Astrocyte (in vitro differentiated cells and primary cell): Measurements from ENCODE around the gene CNTNAP2. TPM values are rescaled to one million over a fixed set of nuclear protein-coding genes. Genes with fewer than 3 reads are reported as not detected.

Experiments
- DNase-seq: peaks from one replicate; pipeline ENCODE4 v3.0.0-alpha.2; 2010; ENCODE audit warnings: low read depth
- FAIRE-seq: peaks from 2 replicates; lab custom pipeline; 2011; peaks lifted over from hg19 to GRCh38; lab: Jason Lieb, UNC
- H2AFZ ChIP-seq: 2 replicates; pipeline ENCODE4 v1.6.0; 2012; ENCODE audit warnings: low read depth, low read length, inconsistent platforms
- H3K27ac ChIP-seq: 2 replicates; pipeline ENCODE4 v1.5.1; 2011; ENCODE audit warnings: low read depth, low read length, inconsistent platforms
- H3K27me3 ChIP-seq: 2 replicates; pipeline ENCODE4 v1.6.0; 2011; ENCODE audit warnings: low read length, inconsistent platforms; ENCODE audit not compliant: insufficient read depth
- H3K36me3 ChIP-seq: 2 replicates; pipeline ENCODE4 v1.5.1; 2011; ENCODE audit warnings: low read length, inconsistent platforms; ENCODE audit not compliant: insufficient read depth
- H3K4me1 ChIP-seq: 2 replicates; pipeline ENCODE4 v1.5.1; 2011; ENCODE audit warnings: low read length, inconsistent platforms; ENCODE audit not compliant: insufficient read depth
- H3K4me2 ChIP-seq: 2 replicates; pipeline ENCODE4 v1.6.0; 2012; ENCODE audit warnings: low read length, inconsistent platforms
- H3K4me3 ChIP-seq: 2 replicates; pipeline ENCODE4 v1.5.1; 2011; ENCODE audit warnings: low read depth, mild to moderate bottlenecking, low read length, inconsistent platforms; ENCODE audit not compliant: insufficient read depth
- H3K79me2 ChIP-seq: 2 replicates; pipeline ENCODE4 v1.6.0; 2012; ENCODE audit warnings: mild to moderate bottlenecking, low read length, inconsistent platforms; ENCODE audit not compliant: insufficient read depth
- H3K9ac ChIP-seq: 2 replicates; pipeline ENCODE4 v1.6.0; 2012; ENCODE audit warnings: mild to moderate bottlenecking, low read length, inconsistent platforms
- H3K9me3 ChIP-seq: 2 replicates; pipeline ENCODE4 v1.5.1; 2012; ENCODE audit warnings: low read depth, mild to moderate bottlenecking, low read length, inconsistent platforms; ENCODE audit not compliant: insufficient read depth
- H4K20me1 ChIP-seq: 2 replicates; pipeline ENCODE4 v1.6.0; 2012; ENCODE audit warnings: low read length, inconsistent platforms; ENCODE audit not compliant: insufficient read depth
- H3K27ac Mint-ChIP-seq: one replicate; pipeline ENCODE4 v1.8.0; 2021; ENCODE audit warnings: mild to moderate bottlenecking, mixed read lengths; ENCODE audit not compliant: unreplicated experiment
- H3K27me3 Mint-ChIP-seq: one replicate; pipeline ENCODE4 v1.8.0; 2021; ENCODE audit warnings: low read depth, mixed read lengths; ENCODE audit not compliant: unreplicated experiment
- H3K36me3 Mint-ChIP-seq: one replicate; pipeline ENCODE4 v1.8.0; 2021; ENCODE audit warnings: low read depth, mixed read lengths; ENCODE audit not compliant: unreplicated experiment
- H3K4me1 Mint-ChIP-seq: one replicate; pipeline ENCODE4 v1.8.0; 2021; ENCODE audit warnings: low read depth, mixed read lengths; ENCODE audit not compliant: unreplicated experiment
- H3K4me3 Mint-ChIP-seq: one replicate; pipeline ENCODE4 v1.8.0; 2021; ENCODE audit warnings: mild to moderate bottlenecking, moderate library complexity, mixed read lengths; ENCODE audit not compliant: unreplicated experiment
- H3K9me3 Mint-ChIP-seq: one replicate; pipeline ENCODE4 v1.8.0; 2021; ENCODE audit warnings: mild to moderate bottlenecking, mixed read lengths; ENCODE audit not compliant: unreplicated experiment
- EZH2 ChIP-seq: IDR thresholded peaks from 2 replicates; pipeline ENCODE4 v1.6.1; 2012; ENCODE audit warnings: mild to moderate bottlenecking, low read length, inconsistent platforms; ENCODE audit not compliant: insufficient read depth
- total RNA-seq: library from RNA; stranded (reverse); gene quantifications from 2 replicates; pipeline ENCODE4 v1.2.1, GENCODE V29; 2021
- TF ChIP-seq, protein P1 (sequence below): IDR thresholded peaks from 2 replicates; pipeline ENCODE4 v1.5.1; 2011; ENCODE audit warnings: low read depth, mild to moderate bottlenecking, inconsistent platforms, low read length, moderate library complexity; ENCODE audit not compliant: insufficient read depth

The CNTNAP2 gene
- total RNA-seq, 1 donor from 2014 or later = 20.0 TPM

DNA sequence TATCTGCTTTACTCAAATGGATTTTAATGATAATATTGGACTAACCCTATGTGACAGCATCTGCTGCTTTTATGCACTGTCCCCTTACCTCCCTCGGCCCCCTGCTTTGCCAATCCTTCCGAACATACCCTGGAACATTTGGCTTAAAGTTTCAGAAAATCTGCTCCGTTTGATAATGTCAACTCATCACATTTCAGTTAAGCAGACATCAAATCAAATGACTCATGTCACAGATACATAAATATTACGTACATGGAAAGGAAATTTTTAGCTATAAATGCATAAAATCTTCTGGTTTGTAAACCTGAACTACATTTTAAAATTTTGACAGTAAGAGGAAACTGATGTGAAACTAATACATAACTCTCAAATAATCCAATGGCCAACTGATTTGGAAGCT, 98.2 kb downstream of the CNTNAP2 start:
- TF ChIP-seq EZH2 = no peak
- TF ChIP-seq, protein P1, sequence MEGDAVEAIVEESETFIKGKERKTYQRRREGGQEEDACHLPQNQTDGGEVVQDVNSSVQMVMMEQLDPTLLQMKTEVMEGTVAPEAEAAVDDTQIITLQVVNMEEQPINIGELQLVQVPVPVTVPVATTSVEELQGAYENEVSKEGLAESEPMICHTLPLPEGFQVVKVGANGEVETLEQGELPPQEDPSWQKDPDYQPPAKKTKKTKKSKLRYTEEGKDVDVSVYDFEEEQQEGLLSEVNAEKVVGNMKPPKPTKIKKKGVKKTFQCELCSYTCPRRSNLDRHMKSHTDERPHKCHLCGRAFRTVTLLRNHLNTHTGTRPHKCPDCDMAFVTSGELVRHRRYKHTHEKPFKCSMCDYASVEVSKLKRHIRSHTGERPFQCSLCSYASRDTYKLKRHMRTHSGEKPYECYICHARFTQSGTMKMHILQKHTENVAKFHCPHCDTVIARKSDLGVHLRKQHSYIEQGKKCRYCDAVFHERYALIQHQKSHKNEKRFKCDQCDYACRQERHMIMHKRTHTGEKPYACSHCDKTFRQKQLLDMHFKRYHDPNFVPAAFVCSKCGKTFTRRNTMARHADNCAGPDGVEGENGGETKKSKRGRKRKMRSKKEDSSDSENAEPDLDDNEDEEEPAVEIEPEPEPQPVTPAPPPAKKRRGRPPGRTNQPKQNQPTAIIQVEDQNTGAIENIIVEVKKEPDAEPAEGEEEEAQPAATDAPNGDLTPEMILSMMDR = no peak
- no peak for FAIRE-seq

GRCh38 chr7:146216396-146217041, 99.9 kb downstream of the CNTNAP2 start:
- Histone ChIP-seq H3K36me3 (no peaks in the 10 kb centered on the region), H3K4me1 (no peaks in the 10 kb centered on the region), H3K4me3 (no peak overlapping the region), H3K9ac (no peak overlapping the region), H3K4me2 (no peak overlapping the region), H2AFZ (no peak overlapping the region), H4K20me1 (no peaks in the 10 kb centered on the region), H3K27me3 (no peaks in the 10 kb centered on the region), H3K79me2 (no peaks in the 10 kb centered on the region), H3K9me3 (no peaks in the 10 kb centered on the region), H3K27ac (no peak overlapping the region)
- H3K4me3 Mint-ChIP-seq = no peak overlapping the region
- FAIRE-seq (no peak), DNase-seq (no peak)
- no peaks in the 10 kb centered on the region for H3K27me3 Mint-ChIP-seq
- no peaks in the 10 kb centered on the region for H3K9me3 Mint-ChIP-seq
- H3K27ac Mint-ChIP-seq = no peak overlapping the region
- TF ChIP-seq, protein P1 = no peak
- no peak for TF ChIP-seq EZH2
- H3K36me3 Mint-ChIP-seq = no peaks in the 10 kb centered on the region
- no peaks in the 10 kb centered on the region for H3K4me1 Mint-ChIP-seq

More for the DNA sequence above, 98.2 kb downstream of the CNTNAP2 start:
- Histone ChIP-seq H3K9ac (no peak overlapping the region), H3K27ac (no peak overlapping the region), H3K9me3 (no peaks in the 10 kb centered on the region), H3K79me2 (no peaks in the 10 kb centered on the region), H2AFZ (no peak overlapping the region), H3K4me2 (no peak overlapping the region), H3K4me1 (no peaks in the 10 kb centered on the region), H4K20me1 (no peaks in the 10 kb centered on the region), H3K36me3 (no peaks in the 10 kb centered on the region), H3K27me3 (no peaks in the 10 kb centered on the region), H3K4me3 (no peak overlapping the region)
- no peak overlapping the region for H3K27ac Mint-ChIP-seq
- no peaks in the 10 kb centered on the region for H3K27me3 Mint-ChIP-seq
- no peaks in the 10 kb centered on the region for H3K36me3 Mint-ChIP-seq
- no peaks in the 10 kb centered on the region for H3K4me1 Mint-ChIP-seq
- no peak overlapping the region for H3K4me3 Mint-ChIP-seq
- no peaks in the 10 kb centered on the region for H3K9me3 Mint-ChIP-seq
- no peak for DNase-seq

DNA sequence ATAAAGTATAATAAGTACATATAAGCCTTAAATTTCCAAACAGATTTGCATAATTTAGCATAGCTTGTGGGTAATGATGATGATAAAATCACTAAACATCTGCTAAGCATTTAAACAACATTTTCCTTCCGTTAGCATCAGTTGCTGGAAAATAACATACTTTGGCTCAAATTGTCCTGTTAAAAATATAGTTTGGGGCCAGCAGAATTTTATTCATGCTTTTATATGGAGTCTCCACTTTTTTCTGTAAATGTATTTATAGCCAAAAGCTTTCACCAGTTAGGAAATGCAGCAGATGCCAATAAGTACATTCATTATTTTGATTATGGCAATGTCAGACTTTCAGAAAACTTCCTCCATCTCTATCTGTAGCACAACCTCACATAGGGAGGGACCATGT, 107.2 kb downstream of the CNTNAP2 start:
- Histone ChIP-seq H3K4me3 (no peak overlapping the region), H3K79me2 (no peaks in the 10 kb centered on the region), H3K9ac (no peak overlapping the region), H3K4me1 (no peaks in the 10 kb centered on the region), H3K9me3 (no peaks in the 10 kb centered on the region), H2AFZ (no peak overlapping the region), H3K4me2 (no peak overlapping the region), H4K20me1 (no peaks in the 10 kb centered on the region), H3K27ac (no peak overlapping the region), H3K36me3 (no peaks in the 10 kb centered on the region), H3K27me3 (no peaks in the 10 kb centered on the region)
- no peaks in the 10 kb centered on the region for H3K36me3 Mint-ChIP-seq
- H3K27me3 Mint-ChIP-seq = no peaks in the 10 kb centered on the region
- FAIRE-seq = no peak
- no peaks in the 10 kb centered on the region for H3K9me3 Mint-ChIP-seq
- TF ChIP-seq EZH2 = no peak
- TF ChIP-seq, protein P1 = no peak
- no peak overlapping the region for H3K4me3 Mint-ChIP-seq
- DNase-seq = no peak
- no peaks in the 10 kb centered on the region for H3K4me1 Mint-ChIP-seq
- no peak overlapping the region for H3K27ac Mint-ChIP-seq
